AG04449 (cell line): ENCODE measurements around the gene FILIP1L.

Experiments
- CTCF ChIA-PET: fragments of 350-600 bp; formaldehyde crosslinking; extraction: SDS; loops from one replicate; lab custom pipeline; 2021; ENCODE audit warnings: antibody characterized with exemption; lab: Yijun Ruan, JAX
- POLR2A ChIA-PET: fragments of 400-600, 350-600 bp; formaldehyde crosslinking; extraction: SDS; loops from one replicate; lab custom pipeline; 2020; ENCODE audit warnings: antibody characterized with exemption, inconsistent platforms; lab: Yijun Ruan, JAX
- DNase-seq: peaks from one replicate; pipeline ENCODE4 v3.0.0-alpha.2; 2010; ENCODE audit warnings: low read depth, low spot score
- H3K4me3 ChIP-seq: 2 replicates; pipeline ENCODE4 v1.5.1; 2011; ENCODE audit warnings: low read depth, mild to moderate bottlenecking, control low read depth, low read length
- TF ChIP-seq, protein P1 (sequence below): IDR thresholded peaks from one replicate; pipeline ENCODE4 v1.5.1; 2011; ENCODE audit warnings: mild to moderate bottlenecking, moderate library complexity, low read length, control low read depth, inconsistent platforms; ENCODE audit not compliant: insufficient read depth; ENCODE audit errors: missing control alignments

FILIP1L gene

DNA sequence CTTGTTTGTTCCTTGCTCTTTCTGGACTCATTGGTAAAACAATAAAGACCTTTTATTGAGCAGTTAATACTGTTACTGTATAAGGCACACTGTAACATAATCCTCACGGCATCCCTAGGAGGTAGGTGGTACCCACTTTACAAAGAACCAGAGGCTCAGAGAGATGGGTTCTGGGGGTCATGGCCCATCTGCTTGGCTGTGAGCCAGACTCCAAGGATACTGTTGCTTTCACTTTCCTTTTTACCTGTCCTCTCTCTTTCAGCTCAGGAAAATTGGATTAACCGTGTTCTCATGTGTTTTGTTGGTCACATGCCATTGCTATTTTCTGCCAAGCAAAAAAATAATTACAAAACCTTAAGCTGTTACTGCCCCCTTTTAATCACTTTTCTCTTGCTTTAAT lies 34.8 kb upstream of the FILIP1L start:
- POLR2A ChIA-PET = no interaction called here
- DNase-seq = no peak
- TF ChIP-seq, protein P1, sequence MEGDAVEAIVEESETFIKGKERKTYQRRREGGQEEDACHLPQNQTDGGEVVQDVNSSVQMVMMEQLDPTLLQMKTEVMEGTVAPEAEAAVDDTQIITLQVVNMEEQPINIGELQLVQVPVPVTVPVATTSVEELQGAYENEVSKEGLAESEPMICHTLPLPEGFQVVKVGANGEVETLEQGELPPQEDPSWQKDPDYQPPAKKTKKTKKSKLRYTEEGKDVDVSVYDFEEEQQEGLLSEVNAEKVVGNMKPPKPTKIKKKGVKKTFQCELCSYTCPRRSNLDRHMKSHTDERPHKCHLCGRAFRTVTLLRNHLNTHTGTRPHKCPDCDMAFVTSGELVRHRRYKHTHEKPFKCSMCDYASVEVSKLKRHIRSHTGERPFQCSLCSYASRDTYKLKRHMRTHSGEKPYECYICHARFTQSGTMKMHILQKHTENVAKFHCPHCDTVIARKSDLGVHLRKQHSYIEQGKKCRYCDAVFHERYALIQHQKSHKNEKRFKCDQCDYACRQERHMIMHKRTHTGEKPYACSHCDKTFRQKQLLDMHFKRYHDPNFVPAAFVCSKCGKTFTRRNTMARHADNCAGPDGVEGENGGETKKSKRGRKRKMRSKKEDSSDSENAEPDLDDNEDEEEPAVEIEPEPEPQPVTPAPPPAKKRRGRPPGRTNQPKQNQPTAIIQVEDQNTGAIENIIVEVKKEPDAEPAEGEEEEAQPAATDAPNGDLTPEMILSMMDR = no peak
- CTCF ChIA-PET = interaction anchor here (0.7 to 0.8 kb wide), 2 partner anchors 10 to 306 kb away, joined by 3 read pairs; no protein-coding TSS in a partner anchor
- no peak overlapping the region for H3K4me3 ChIP-seq

DNA sequence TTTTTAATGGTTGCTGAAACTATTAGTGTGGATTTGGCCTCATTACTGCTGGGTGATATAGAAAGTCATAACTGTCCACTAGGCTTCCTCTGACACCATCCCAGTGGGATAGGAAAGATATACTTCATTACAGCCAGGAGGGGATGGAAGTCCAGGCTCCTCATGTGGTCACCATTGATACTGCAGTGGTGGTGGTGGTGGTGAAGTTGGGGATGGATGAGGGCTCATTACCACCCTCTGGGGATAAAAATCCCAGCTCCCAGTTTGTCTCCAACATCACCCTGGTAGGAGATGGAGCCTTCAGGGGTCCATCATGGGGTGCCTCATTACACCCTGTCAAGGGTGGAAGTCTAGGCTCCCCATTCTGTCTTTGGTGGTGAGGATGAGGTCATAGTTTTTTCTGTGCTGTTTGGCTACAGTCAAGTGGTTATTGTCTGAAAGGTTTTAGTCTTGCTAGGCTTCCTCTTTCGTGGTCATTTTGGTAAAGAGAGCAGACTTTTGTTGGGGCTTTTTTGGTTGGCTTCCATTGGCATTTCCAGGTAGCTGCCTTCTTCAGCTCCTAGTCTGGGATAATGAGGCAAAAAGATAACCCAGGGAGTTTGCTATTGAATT lies 30.1 kb upstream of the FILIP1L start:
- TF ChIP-seq, protein P1 = no peak
- DNase-seq = no peak
- POLR2A ChIA-PET = no interaction called here

DNA sequence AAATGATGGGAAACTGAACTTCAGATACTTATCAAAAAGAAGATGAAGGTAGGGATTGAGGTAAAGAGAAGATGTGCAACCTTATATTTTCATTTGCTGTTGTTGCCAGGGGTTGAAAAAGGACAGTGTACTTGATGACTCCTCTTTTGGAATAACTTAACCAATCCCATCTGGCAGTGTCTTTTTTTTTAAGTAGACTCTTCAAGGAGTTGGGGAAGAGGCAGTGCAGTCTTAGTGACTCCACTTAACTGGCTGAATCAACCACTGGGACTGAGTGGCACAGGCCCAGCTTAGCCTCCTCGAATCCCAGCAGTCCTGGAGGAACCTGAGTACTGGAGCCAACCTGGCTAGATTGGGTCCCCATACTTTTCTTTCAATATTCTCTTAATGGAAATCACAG lies 27.3 kb upstream of the FILIP1L start:
- no peak for DNase-seq
- no peak overlapping the region for H3K4me3 ChIP-seq
- CTCF ChIA-PET = no interaction called here
- TF ChIP-seq, protein P1 = no peak
- POLR2A ChIA-PET = no interaction called here

More for the DNA sequence above, 30.1 kb upstream of the FILIP1L start:
- no peak overlapping the region for H3K4me3 ChIP-seq
- CTCF ChIA-PET = interaction anchor here (0.8 to 0.9 kb wide), 2 partner anchors 38 to 290 kb away, joined by 3 read pairs; no protein-coding TSS in a partner anchor

DNA sequence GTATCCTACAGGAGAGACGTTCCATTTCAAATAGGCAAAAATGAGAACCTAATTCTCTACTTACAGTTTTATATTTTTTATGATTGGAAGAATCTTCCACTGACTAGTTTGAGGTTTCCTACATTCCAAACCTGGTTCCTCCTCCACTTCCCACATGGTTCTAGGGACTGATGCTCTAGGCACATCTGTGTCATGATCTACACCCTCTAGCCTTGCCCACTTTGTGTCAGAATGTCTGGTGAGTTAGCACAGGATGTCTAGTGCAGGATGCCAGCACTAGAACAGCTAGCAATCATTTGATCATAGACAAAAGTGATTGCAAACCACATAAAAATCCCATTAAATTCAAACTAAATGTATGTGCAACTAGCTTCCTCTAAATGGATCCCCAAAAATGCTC lies 26.7 kb upstream of the FILIP1L start:
- no peak for DNase-seq
- TF ChIP-seq, protein P1 = no peak
- CTCF ChIA-PET = no interaction called here
- H3K4me3 ChIP-seq = no peak overlapping the region
- POLR2A ChIA-PET = no interaction called here

DNA sequence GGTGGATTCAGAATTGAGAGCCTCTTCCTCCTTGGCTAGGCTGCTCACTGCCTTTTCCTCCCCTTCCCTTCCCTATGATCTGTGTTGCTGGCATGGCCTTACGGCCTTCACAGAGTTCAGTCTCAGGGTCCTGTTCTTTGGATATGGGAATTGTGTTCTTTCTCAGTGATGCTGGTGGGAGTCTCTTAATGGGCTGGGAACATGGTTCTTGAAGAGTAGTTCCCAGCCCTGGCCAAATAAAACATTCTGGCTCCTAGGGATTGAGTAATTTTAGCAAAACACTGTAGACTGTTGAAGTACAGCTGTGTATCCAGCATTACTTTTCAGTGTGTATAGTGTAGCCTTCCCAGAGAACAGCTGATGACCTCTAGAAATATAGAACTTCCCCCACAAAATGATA lies 22.6 kb upstream of the FILIP1L start:
- DNase-seq = no peak
- ChIA-PET POLR2A (interaction anchor here (0.6 kb wide), 1 partner anchor 12 kb away, joined by 3 read pairs; no protein-coding TSS in a partner anchor), CTCF (no interaction called here)
- TF ChIP-seq, protein P1 = no peak
- no peak overlapping the region for H3K4me3 ChIP-seq

DNA sequence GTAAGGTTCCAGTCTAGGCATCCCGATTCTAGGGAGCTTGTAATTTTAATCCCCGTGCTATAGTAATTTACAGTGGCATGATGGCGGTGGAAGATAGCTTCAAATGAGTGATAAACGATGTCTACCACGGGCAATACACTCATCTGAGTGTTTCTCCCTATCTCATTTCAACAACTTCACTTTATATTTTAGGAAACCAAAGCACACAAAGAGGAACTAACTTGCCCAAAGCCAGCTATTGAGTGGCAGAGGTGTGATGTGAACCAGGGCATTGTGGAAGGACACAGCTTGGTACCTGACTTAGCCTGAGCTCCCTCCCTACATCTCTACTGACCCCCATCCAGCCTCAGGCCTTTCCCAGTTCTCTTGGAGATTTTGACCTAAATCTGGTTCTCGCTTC lies 16.9 kb upstream of the FILIP1L start:
- TF ChIP-seq, protein P1 = no peak
- ChIA-PET POLR2A (no interaction called here), CTCF (interaction anchor here (1.2 to 1.3 kb wide), 2 partner anchors 19 to 40 kb away, joined by 4 read pairs; no protein-coding TSS in a partner anchor)
- no peak overlapping the region for H3K4me3 ChIP-seq
- DNase-seq = no peak
